Stimulated activated CD8-positive, alpha-beta memory T cell treated with anti-CD3 and anti-CD28 coated beads, Interleukin-12 subunit alpha, Interleukin-12 subunit beta, amount 100 ng/mL, for 4 hours (primary cell): ENCODE data around the gene EXOC4.

Experiments
- DNase-seq: peaks from one replicate; pipeline ENCODE4 v3.0.0-alpha.2; 2020; ENCODE audit warnings: low read depth

Gene EXOC4

GRCh38 chr7:133790911-133791310 is 538.0 kb downstream of the EXOC4 start:
- DNase-seq = no peak

DNA sequence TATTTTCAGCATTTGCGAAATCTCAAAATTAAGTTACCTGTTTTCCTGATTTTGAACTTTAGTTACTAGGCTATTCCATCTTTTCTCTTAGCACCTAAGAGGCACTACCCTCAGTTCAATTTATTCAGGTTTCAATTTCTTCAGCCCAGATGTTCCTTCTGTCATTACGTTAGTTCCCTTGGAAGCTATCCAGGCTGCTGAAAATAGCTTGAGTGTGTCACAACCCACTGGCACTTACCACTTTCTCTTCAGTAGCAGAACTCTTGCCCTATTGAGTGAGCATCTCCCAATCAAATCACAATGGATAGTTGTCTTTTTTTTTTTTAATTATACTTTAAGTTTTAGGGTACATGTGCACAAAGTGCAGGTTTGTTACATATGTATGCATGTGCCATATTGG is 541.6 kb downstream of the EXOC4 start:
- DNase-seq = no peak

- no peak for DNase-seq
Observed at GRCh38 chr7:133795068-133795665, 542.3 kb downstream of the EXOC4 start.

DNA sequence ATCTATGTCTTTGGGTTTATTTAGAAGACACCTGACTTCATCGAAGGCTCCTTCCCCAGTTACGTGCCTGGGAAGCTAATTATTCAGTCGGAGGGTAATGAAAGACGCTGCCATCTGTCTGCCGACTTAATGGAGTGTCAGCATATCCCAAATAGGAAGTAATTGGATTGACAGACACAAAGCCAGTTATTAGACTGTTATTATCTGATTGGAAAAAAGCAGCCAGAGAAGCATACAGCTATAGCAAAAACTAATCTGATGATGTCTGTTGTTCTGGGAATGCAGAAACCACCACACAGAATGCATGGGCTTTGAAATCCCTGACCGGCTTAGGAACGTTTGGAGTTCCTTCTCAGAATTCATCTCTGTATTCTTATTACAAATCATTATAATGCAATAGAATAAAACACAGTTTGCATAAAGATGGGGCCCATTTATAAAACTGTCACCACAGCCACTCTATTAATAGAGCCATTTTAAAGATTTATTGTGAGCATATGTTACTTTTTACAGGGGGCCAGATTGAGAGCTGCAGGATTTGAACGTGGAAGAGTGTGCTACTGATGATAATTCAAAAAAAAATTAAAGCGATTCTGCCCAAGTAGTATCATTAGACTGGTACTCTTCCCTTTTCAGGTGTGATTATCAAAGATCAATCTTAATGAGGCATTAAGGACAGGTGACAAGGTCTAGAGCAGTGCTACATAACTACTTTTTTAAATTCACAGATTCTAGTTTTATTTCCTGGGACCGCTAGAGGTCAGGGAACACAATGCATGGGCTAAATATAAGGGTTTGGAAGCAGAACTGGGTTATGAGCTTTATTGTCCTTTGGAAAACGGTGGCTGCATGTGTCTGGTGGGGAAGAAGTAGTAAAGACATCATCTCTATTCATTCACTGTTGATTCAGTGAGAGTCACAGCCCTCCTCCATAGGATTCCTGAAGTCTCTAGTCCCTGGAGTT is 544.2 kb downstream of the EXOC4 start:
- no peak for DNase-seq

DNA sequence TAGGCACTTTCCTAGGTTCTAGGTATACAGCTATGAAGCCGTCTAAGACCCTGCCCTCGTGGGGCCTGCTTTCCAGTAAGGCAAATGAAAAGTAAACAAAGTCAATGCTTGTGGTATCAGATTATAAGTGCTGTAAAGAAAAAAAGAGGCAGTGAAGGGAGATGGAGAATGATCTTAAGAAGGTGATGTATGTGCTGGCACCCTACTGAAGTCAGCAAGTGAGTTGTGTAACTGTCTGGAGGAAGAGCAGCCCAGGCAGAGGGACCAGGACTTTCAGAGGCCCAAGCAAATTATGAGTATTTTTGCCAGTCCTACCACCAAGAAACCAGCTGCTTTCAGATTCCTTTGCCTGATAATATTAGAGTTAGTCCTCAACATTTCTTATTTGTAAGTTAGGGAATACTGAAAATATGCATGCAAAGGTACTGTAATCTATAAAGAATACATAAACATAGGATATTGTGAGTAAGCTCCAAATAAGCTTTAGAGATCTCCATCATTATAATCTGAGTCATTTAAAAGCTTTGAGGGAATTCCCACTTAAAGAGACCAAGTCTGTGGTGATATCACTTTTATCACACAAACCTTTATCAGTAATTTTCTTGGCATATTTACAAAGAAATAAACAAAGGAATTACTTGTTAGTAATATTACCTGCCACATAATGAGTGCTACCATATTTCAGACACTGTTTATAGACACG is 545.1 kb downstream of the EXOC4 start:
- DNase-seq = no peak

GRCh38 chr7:133801341-133801740 is 548.5 kb downstream of the EXOC4 start:
- DNase-seq = no peak

GRCh38 chr7:133804127-133804526 is 551.2 kb downstream of the EXOC4 start:
- DNase-seq = no peak

- DNase-seq = no peak
Observed at GRCh38 chr7:133805426-133805825, 552.5 kb downstream of the EXOC4 start.

DNA sequence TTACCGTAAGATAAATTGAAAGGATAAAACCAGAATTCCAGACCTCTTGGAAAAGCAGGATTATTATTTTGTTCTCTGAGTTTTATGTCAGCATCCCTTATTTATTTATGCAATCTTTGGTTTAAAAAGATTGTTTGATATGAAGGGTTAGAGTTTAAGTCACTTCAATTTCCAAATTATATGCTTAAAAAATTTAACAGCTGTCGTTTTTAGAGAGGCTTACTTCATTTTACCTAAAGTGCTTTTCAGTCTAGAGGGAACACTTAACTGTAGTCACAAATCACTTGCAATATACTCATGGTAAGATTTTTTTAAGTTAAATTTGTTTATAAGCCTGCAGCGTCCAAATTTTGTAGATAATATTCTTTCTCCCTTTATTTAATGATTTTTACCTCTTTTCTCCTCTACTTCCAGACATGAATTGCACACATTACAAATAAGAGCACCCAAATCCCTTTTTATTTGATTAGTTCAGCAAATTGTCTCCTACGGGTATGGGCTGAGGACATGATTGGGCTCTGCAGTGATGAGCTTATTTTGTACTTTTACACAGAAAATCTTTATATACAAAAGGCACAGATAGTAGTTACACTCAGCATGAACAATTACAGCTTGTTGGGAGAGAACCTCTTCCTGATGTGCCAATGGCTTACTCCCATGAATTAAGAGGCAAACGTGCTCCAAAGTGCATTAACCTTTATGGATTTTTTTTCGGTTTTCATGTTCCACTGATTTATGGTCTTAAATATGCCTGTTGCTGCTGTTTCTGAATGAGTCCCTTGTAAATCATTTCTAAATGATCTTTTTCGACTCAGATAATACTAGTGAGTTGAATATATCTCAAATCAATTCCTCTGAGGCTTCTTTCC is 555.0 kb downstream of the EXOC4 start:
- DNase-seq = no peak

- DNase-seq = no peak
Observed at GRCh38 chr7:133808493-133808866, 555.6 kb downstream of the EXOC4 start.

DNA sequence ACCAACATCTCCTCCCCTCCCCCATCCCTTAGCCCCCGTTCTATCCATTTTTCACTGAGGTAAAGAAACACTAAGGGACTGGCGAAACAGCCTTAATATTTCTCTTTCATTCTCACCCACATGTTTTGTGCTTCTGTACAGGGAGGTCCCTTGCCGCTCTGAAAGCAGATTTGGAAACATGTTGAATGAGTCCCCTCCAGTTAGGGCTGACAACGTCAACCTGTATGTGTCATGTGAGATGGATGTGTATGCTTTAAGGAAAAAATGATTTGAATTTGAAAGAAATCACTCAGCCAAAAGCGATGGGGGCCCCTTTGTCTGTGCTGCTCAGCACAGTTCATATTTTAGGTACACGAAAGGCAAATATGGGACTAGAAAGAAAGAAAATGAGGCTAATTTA is 560.0 kb downstream of the EXOC4 start:
- DNase-seq = no peak

DNA sequence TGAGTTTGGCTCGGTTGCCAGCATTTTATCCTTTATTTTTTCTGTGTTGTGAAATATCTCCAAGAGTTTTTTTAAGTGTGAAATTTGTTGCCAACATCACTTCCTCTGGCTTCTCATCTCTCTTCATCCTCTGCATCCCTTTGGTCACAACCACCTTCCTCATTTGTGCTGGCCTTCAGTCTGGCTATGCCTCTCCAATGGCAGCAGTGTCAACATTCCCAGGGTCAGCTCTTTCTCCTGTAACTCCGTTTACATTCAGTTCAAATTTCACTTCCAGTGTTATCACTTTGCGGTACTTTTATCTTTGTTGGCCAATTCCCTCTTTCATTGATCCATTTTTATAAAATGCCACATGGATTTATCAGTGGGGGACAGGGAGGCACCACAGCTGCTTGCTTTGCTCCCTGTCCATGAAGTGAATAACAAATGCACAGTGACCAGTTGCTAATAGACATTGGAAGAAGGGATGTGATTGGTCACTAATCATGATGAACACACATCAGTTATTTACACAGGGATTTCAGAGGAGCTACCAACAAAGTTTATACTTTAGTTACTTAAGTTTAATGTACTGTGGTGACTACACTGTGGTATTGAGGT is 562.8 kb downstream of the EXOC4 start:
- no peak for DNase-seq

DNA sequence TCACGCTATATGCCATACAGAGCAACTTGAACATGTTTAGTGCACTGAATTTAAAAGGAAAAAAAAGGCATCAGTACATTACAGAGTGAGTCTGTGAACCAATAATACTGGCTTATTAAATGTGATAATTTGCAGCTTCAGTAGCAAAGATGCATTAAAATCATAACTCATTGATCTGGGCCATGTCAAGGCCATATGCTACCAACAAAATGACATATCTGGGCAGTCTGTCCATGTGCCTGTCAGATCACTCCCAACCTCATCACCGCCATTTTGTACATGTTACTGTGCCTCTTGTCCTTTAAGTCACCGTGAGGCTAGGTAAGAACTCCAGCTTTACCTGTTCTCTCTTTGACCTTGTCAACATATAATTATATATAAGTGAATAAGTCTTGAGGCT is 566.8 kb downstream of the EXOC4 start:
- no peak for DNase-seq

- no peak for DNase-seq
Observed at GRCh38 chr7:133820584-133820983, 567.7 kb downstream of the EXOC4 start.

DNA sequence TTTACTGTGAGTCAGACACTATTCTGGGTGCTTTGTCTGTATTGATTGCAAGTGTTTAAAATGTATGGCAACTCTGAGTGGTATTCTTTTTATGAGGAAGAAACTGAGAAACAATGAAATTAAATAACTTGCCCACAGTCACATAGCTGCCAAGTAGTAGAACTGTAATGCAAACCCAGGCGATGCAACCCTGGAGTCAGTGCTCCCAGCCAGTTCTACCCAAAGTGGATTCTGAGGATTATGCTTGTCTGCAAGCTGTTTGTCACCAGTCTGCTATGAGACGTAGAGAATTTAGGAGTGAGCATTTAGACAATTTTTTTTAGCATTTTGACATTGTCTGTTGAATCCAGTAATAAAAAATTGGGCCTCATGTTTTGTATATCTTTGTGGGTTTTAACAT is 568.3 kb downstream of the EXOC4 start:
- no peak for DNase-seq

DNA sequence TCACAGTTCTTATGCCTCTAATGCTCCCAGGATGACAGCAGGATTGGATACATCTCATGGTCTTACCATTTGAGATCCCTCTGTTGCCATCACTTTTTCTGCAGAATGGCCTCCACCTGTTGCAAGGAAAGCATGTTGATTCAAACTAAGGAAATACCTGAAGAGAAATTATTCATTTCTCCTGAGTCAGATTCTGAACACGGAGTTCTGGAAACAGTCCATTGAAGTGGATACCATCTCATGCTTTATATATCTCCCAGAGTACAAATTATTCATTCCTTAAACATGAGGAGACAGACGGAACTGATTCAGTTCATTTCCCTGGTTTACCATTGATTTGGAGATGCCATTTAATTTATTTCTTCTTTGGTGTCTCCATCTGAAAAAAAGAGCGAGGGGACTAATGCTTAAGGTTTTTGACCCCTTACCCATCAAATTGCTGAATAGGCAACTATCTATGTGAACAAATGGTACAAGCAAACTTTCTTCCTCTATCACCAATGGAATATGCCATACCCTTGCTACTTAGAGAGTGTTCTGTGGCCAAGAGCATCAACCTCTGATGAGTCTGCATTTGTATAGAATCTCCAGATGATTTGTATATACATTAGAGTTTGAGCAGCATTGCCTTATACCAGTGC is 569.2 kb downstream of the EXOC4 start:
- no peak for DNase-seq

GRCh38 chr7:133822868-133823552 is 570.1 kb downstream of the EXOC4 start:
- no peak for DNase-seq

DNA sequence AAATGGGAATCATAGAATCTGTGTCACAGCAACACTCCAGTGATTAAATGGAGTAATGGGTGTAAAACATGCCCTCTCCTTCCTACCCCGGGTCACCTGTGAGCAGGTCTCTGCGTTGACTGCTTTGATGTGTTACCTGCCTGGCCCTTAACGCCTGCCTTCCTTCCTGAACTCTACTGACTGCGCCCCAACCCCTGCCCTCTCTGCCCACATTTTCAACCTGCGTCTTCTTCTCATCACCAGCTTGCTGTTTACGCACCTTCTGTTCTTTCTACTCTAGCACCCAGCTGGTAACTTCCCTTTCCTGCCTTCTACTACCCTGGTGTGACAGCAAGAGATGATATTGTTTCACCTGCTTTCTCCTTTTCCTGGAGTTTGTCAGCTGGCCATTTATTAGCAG is 571.3 kb downstream of the EXOC4 start:
- DNase-seq = no peak

DNA sequence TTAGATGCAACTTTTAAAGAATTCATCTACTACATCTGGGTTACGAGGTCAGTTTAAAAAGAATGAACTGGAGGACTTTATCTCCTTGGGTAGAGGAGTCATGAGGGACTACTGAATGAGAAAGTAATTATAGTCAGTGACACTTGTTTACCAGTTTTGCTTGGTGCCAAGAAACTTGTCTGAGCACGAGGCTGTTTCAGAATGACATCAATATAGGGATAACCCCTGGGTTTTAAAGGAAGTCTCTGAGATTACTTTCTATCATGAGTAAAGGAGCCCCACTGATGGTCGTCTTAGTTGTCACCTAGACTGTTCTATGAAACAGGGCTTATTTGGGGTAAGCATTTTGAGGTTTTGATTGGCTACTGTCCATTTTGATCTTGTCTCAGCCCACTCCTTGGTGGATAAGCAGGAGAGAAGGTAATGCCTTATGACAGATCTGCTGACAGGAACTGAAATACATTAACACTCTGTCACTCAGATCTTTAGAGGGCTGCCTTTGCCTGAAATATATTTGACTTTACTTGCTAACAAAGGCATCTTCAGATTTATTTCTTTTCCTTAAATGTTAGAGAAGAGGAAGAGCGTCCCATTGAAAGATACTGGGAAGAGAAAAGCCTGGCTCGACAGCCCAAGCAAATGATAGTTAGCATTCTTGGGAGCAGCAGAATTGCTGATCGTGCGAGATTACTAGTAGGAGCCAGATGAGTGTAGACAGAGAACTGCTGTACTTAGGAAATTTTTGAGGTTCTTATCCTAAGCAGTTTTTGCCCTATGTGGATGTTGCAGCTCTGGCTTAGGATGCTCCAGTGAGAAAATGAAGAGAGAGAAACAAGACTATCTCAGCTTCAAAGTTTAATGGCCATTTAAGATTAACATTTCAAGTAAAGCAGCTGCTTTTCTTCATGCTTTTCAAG is 575.1 kb downstream of the EXOC4 start:
- DNase-seq = no peak
